Measurements from ENCODE around the gene SLC16A10.
"Not testable (repeated sequence)": the region's sequence is repeated elsewhere in the genome, so short reads cannot be mapped to it uniquely, and the experiment has no call there.

The SLC16A10 gene

GRCh38 chr6:111087871-111088667 is 766 bp downstream of the SLC16A10 start:
- H3K4me3 ChIP-seq (ENCODE audit: low read length) = peak overlapping the region; percentile 4

GRCh38 chr6:111088668-111089003 is 1.3 kb downstream of the SLC16A10 start:
- no peak overlapping the region for H3K4me3 ChIP-seq (ENCODE audit: low read length)
- TF ChIP-seq CTCF (IDR thresholded peaks at IDR 0.05; ENCODE audit: insufficient read depth, low read depth, low read length, missing control alignments) = no peak
- no peak for DNase-seq (ENCODE audit: low read depth)

More at GRCh38 chr6:111087871-111088667, 766 bp downstream of the SLC16A10 start:
- TF ChIP-seq CTCF (IDR thresholded peaks at IDR 0.05; ENCODE audit: insufficient read depth, low read depth, low read length, missing control alignments) = no peak
- peak; percentile 5 for DNase-seq (ENCODE audit: low read depth)

- H3K4me3 ChIP-seq (ENCODE audit: low read length) = no peak overlapping the region
- no peak for TF ChIP-seq CTCF (IDR thresholded peaks at IDR 0.05; ENCODE audit: insufficient read depth, low read depth, low read length, missing control alignments)
- no peak for DNase-seq (ENCODE audit: low read depth)
These were observed 3.5 kb downstream of the SLC16A10 start for GRCh38 chr6:111090766-111091165.

- no peak for DNase-seq (ENCODE audit: low read depth)
- H3K4me3 ChIP-seq (ENCODE audit: low read length) = no peak overlapping the region
- no peak for TF ChIP-seq CTCF (IDR thresholded peaks at IDR 0.05; ENCODE audit: insufficient read depth, low read depth, low read length, missing control alignments)
These were observed 4.7 kb downstream of the SLC16A10 start for GRCh38 chr6:111091987-111092386.

- not testable (repeated sequence) for H3K4me3 ChIP-seq (ENCODE audit: low read length); DNase-seq (ENCODE audit: low read depth)
These were observed 8.2 kb downstream of the SLC16A10 start for GRCh38 chr6:111095488-111095887.

- DNase-seq (ENCODE audit: low read depth) = peak; percentile 89
- H3K4me3 ChIP-seq (ENCODE audit: low read length) = no peak overlapping the region
- TF ChIP-seq CTCF (IDR thresholded peaks at IDR 0.05; ENCODE audit: insufficient read depth, low read depth, low read length, missing control alignments) = no peak
These were observed 8.9 kb downstream of the SLC16A10 start for GRCh38 chr6:111096246-111096645.

- H3K4me3 ChIP-seq (ENCODE audit: low read length) = no peak overlapping the region
- TF ChIP-seq CTCF (IDR thresholded peaks at IDR 0.05; ENCODE audit: insufficient read depth, low read depth, low read length, missing control alignments) = no peak
- DNase-seq (ENCODE audit: low read depth) = no peak
These were observed 11.3 kb downstream of the SLC16A10 start for GRCh38 chr6:111098597-111098996.
